ENCODE results near the gene ARL5A.

ARL5A gene

GRCh38 chr2:151841047-151841424 lies 12.8 kb upstream of the ARL5A start:
- in situ Hi-C loops (cut with MboI; ENCODE audit: low sequenced_read_pairs) = no loop called here

- in situ Hi-C loops (cut with MboI; ENCODE audit: low sequenced_read_pairs) = no loop called here
Observed at GRCh38 chr2:151840216-151841046, 12.2 kb upstream of the ARL5A start.

- in situ Hi-C loops (cut with MboI; ENCODE audit: low sequenced_read_pairs) = no loop called here
Observed at GRCh38 chr2:151837926-151838325, 9.7 kb upstream of the ARL5A start.

- in situ Hi-C loops (cut with MboI; ENCODE audit: low sequenced_read_pairs) = no loop called here
Observed at GRCh38 chr2:151833984-151834383, 5.8 kb upstream of the ARL5A start.

DNA sequence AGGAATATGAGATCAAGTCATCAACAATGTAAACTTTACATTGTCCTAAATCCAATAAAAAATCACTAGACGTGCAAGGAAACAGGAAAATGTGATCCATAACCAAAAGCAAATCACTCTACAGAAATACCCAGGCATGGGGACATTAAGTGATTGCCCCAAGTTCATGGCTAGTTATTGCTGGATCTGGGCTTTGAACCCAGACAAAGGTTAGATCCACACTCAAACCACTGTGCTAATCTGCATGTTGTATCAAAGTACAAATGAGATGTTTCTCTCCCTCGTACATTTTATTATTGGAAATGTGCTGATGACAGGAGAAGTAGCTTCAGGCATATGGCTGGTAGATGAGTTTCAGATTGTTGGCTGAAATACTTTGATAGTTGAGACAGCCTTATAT lies 2.7 kb upstream of the ARL5A start:
- in situ Hi-C loops (cut with MboI; ENCODE audit: low sequenced_read_pairs) = no loop called here

- in situ Hi-C loops (cut with MboI; ENCODE audit: low sequenced_read_pairs) = no loop called here
Observed at GRCh38 chr2:151828890-151829324, 686 bp upstream of the ARL5A start.

DNA sequence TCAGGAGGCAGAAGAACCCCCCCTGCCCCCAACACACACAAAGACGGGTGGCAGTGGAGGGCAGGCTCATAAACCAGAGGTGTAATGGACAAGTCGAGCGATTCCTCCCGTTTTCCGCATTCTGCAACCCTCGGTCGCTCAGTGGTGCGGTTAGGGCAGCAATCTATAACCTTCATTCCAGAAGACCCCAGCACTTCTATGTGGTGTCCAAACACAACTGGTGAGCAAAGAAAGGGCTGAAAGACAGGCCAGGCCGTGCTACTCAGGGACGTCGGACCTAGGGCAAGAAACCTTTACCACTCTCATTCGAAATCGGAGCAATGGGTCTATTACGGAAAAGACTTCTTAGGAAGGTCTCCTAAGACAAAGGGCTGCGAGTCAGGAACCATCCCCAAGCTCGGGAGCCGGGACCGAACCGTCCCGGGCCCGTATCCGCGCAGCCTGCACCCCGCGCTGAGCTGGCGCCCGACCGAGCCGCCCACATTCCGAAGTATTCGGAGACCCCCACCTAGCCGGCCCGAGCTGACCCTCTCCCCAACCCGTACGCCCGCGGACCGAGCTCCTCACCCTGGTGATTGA lies 568 bp downstream of the ARL5A start:
- in situ Hi-C loops (cut with MboI; ENCODE audit: low sequenced_read_pairs) = no loop called here

- in situ Hi-C loops (cut with MboI; ENCODE audit: low sequenced_read_pairs) = no loop called here
Observed at GRCh38 chr2:151826737-151827157, 1.5 kb downstream of the ARL5A start.

GRCh38 chr2:151824886-151825285 lies 3.3 kb downstream of the ARL5A start:
- in situ Hi-C loops (cut with MboI; ENCODE audit: low sequenced_read_pairs) = no loop called here

GRCh38 chr2:151823651-151824050 lies 4.6 kb downstream of the ARL5A start:
- in situ Hi-C loops (cut with MboI; ENCODE audit: low sequenced_read_pairs) = no loop called here

DNA sequence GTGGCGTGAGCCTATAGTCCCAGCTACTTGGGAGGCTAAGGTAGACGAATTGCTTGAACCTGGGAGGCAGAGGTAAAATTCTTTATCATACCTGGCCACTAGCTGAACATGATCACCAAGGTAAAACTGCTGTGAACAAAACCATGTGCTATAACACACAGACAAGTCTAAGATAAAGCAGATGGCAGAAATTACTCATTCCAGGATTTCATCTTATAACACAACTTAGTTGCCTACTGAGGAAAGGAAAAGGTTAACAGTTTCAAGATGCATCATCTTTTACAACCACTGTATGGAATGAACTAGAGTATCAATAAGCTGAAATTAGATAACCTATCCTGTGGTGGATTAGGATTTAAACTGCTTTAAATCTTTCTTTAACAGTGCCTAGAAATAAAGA lies 8.3 kb downstream of the ARL5A start:
- in situ Hi-C loops (cut with MboI; ENCODE audit: low sequenced_read_pairs) = no loop called here

- in situ Hi-C loops (cut with MboI; ENCODE audit: low sequenced_read_pairs) = no loop called here
Observed at GRCh38 chr2:151817929-151818328, 10.3 kb downstream of the ARL5A start.

DNA sequence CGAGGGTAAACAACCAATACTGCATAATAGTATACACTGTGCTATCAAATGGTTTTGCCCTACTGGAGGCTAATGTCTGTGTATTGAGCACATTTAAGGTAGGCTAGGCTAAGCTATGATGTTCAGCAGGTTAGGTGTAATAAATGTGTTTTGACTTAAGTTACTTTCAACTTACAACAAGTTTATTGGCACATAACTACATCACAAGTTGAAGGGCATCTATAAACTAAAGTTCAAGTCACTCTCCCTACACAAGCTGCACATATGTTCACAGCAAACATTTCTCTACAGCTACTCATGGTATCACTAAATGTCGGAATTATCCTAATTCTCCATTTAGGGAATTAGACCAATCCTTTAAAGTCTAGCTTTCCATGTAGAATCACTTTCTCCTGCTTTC lies 11.4 kb downstream of the ARL5A start:
- in situ Hi-C loops (cut with MboI; ENCODE audit: low sequenced_read_pairs) = no loop called here

GRCh38 chr2:151815821-151816489 lies 12.3 kb downstream of the ARL5A start:
- in situ Hi-C loops (cut with MboI; ENCODE audit: low sequenced_read_pairs) = no loop called here

- in situ Hi-C loops (cut with MboI; ENCODE audit: low sequenced_read_pairs) = no loop called here
Observed at GRCh38 chr2:151810489-151810888, 17.7 kb downstream of the ARL5A start.

- in situ Hi-C loops (cut with MboI; ENCODE audit: low sequenced_read_pairs) = no loop called here
Observed at GRCh38 chr2:151809073-151809383, 19.2 kb downstream of the ARL5A start.

DNA sequence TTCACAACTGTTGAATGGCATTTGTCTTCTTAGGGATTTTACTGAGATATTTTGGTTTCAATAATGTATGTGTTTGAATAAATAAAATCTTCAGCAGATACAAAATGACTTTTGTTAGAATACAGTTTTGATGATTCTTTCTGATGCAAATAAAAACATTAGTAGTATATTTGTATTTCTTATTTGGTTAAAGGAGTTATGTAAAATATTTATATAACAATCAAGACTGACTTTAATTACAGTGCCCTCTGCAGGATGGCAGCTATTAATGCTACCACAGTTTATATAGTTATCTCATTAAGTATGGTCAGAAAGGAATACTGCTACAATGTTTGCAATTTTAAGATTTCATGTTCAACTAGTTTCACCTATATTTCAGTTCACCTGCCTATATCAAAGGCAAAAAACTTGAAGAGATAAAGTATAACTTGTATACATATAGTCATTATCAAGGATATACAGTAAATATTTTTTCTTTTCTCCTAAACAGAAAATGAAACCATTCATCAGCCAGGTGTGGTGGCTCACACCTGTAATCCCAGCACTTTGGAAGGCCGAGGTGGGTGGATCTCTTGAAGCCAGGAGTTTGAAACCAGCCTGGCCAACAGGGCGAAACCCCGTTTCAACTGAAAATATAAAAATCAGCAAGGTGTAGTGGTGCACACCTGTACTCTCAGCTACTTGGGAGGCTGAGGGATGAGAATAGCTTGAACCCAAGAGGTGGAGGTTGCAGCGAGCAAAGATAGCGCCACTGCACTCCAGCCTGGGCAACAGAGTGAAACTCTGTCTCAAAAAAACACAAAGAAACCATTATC lies 19.8 kb downstream of the ARL5A start:
- in situ Hi-C loops (cut with MboI; ENCODE audit: low sequenced_read_pairs) = no loop called here

GRCh38 chr2:151805961-151806360 lies 22.3 kb downstream of the ARL5A start:
- in situ Hi-C loops (cut with MboI; ENCODE audit: low sequenced_read_pairs) = no loop called here

DNA sequence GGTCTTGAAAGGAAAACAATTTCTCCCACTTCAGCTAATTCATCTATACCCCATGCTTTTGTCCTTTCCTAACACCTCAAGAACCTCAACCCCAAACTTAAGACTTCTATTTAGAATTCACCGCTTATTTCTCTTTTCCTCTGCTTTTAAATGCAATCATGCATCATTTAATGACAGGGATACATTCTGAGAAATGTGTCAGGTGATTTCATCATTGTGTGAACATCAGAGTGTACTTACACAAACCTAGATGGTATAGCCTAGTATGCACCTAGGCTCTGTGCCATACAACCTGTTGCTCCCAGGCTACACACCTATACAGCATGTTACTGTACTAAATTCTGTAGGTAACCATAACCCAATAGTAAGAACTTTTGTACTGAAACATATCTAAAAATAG lies 22.9 kb downstream of the ARL5A start:
- in situ Hi-C loops (cut with MboI; ENCODE audit: low sequenced_read_pairs) = no loop called here

DNA sequence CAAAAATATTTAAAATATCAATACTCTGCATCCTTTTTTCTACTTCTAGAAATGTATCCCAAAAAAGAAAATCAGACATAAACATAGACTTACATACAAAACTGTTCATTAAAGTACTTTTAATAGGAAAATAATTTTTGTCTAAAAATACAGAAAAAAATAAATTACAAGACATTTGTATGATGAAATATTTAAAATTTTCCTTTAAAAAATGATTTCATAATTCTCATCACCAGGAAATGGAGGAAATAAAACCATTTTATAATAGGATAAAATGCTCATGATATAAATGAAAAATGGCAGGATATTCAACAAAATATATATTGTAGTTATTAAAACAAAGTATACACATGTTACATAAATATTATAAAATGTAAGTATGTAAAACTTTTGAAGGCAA lies 24.4 kb downstream of the ARL5A start:
- in situ Hi-C loops (cut with MboI; ENCODE audit: low sequenced_read_pairs) = no loop called here

GRCh38 chr2:151802315-151802714 lies 25.9 kb downstream of the ARL5A start:
- in situ Hi-C loops (cut with MboI; ENCODE audit: low sequenced_read_pairs) = no loop called here

All from HL-60/S4 treated with phorbol 12-myristate 13-acetate at 8.2 ng/mL for 4 days and 3 days (cell line).